GM21528 (cell line): ENCODE data around the gene EVC2.
"Not testable (repeated sequence)": the region's sequence is repeated elsewhere in the genome, so short reads cannot be mapped to it uniquely, and the experiment has no call there.

Source experiments
- ATAC-seq: cut with Tn5 transposase; IDR thresholded peaks from one replicate; pipeline ENCODE4 v1.9.1; 2021; ENCODE audit warnings: mild to moderate bottlenecking, moderate library complexity; ENCODE audit not compliant: unreplicated experiment, low FRiP score

EVC2 gene

DNA sequence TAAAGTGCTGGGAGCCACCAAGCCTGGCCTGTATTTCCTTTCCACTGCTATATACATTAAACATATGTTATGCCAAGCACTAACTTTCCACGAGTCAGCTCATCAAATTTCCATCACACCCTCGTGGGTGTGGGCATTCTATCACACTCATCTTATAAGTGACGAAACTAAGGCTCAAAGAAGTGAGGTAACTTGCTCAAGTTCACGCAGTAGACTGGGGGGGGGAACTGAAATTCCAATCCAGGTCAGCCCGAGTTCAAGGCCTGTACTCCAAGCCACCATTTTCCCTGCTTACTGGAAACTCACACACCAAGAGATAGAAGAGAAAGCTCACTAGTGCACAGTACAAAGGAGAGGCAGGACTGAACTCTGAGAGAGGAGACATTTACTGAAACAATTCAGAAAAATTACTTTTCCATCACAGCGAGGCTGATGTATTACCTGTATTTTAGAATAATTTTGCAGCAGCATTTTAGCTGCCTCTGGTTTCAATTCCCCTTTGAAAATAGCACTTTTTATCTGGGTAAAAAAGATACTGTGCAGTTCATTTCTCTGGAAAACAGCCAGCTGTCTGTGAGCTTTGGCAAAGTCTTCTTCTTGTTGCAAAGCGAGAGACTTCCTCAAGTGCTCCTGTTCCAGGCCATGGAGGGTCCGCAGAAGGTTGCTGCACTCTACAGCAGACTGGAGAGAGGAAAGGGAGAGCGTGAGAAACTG lies 76.8 kb downstream of the EVC2 start:
- ATAC-seq, result no peak

GRCh38 chr4:5630762-5631161 lies 77.6 kb downstream of the EVC2 start:
- ATAC-seq, result no peak

DNA sequence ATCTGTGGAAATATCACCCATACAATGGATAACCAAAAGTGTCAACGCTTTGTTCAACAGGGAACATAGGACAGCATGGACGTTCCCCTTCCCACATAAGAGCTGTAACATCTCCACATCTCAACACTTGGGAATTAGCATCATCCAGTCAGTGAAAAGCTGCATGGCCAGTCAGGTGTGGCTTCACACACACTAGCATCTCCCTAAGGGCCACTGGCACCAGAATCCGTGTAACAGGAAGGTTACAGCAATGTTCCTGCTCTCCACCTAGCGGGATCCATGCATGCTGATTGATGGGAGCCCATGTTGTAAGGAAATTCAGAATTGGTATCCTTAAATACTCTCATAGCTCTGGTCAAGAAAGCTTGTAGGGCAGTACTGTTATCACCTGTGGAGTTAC lies 78.8 kb downstream of the EVC2 start:
- ATAC-seq, result no peak

DNA sequence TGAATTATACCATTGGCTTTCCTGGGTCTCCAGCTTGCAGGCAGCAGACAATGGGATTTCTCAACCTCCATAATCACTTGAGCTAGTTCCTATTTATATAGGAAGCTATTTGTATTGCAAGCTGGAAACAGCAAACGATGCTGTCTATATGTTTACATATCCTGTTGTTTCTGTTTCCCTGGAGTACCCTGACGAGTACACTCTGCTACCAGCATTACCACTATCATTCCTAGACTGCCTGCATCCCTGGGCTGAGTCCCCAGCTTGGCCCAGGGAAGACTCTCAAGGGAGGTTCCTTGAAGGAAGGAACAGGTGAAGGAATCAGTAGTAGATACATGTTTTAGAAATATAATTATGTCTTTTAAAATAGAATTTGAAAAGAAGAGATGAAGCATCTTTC lies 81.4 kb downstream of the EVC2 start:
- no peak for ATAC-seq

DNA sequence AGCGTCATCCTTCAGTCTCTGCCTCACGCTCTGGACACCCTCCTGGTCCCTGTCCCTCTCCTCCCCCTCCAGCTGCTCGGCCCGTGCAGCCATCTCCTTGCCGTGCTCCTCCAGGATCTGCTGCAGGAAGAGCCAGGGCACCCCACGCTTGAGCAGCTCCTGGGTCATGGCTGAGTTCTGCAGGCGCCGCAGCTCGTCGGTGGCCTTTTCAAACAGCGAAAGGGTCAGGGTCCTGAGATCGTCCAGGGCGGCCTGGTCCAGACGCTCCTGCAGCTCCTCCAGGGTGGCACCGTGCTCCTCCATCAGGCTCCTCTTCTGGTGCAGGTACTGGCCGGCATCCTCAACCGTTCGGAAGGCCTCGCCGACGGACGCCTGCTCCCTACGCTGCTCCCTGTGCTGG lies 85.8 kb downstream of the EVC2 start:
- no peak for ATAC-seq

DNA sequence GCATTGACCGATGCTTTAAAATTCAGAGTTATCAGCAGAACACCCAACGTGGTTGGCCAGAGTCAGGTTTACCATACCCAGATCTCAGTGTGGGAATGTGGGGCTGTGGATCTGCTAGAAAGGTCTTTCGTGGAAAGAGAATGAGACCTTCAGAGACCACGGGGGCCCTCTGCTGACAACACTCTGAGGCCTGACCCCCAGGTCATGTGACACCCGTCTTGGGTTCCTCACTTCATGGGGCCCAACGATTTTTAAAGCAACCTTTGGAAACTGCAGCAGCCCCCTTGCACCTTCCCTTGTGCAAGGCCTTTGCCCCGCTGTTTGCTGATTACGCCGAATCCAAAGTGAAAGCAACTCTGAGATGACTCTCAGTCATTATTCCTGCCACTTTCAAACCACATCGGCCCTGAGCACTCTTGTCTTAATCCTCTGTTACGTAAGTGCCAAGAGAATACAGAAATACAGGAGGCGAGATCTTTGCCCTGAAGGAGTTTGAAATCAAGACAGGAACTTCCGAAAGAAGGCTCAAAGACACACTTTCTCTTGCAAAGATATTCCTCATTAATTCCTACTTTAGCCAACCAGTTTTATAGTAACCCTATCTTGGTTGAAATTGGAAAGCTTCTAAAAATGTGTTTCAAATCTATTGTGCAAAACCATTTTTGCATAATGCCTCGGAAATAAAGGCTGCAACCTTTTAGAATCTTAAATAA lies 88.3 kb downstream of the EVC2 start:
- no peak for ATAC-seq

DNA sequence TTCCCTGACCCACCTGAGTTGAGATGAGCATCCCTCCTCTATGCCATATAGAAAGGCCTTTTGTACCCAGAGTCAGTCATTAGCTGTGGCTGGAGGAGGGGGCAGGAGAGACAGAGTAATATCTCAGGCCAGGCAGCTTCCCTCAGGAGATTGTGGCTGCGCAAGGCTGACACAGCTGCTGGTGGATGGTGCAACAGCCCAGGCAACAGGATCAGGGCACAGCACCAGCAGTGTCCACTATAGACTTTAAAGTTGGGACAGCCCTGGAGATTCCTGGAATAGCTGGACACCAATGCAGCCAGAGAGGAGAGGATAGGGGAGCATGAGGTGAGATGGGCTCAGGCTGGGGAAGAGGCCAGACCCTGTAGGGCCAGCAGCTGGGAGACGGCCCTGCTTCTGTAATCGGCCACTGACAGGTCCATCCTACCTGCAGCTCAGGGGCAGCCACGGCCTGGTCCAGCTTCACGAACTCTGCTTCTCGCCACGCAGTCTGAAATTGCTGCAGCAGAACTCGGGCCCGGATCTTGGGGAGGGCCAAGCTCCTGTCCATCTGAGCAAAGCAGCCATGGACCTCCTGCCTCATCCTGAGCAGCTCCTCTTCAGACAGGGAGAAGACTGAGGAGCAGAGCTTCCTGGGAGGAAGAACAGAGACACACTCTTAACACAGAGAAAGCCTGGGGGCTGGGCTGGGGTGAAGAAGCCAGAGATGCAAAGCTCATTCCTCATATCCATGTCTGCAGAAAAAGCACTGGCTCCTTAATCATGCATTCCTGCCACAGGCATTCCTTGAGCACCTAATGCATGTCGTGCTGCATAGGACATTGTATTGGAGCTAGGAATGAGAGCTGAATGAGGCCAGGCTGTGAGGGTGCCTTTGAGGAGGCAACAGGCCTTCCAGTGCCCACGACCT lies 90.1 kb downstream of the EVC2 start:
- ATAC-seq, result no peak

- ATAC-seq, result no peak
Observed at GRCh38 chr4:5616331-5616950, 91.9 kb downstream of the EVC2 start.

GRCh38 chr4:5615496-5616075 lies 92.8 kb downstream of the EVC2 start:
- no peak for ATAC-seq

DNA sequence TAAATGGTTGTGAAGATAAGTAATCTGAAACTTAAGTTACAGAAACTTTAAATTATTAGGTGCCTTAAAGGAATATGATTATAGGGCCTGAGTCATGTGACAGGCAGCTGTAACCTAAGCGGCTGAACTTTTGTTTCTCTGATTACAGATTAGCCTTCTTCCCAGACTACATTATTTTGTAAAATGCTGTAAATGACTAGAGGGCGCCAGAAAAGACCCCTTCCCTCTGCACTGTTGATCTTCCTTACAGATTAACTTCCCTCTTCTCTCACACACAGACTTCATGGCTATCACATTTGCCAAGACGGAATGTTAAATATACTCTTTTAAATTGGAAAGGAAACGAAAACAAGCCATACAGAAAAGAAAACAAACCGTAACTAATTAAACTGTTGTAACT lies 96.6 kb downstream of the EVC2 start:
- ATAC-seq, result no peak

DNA sequence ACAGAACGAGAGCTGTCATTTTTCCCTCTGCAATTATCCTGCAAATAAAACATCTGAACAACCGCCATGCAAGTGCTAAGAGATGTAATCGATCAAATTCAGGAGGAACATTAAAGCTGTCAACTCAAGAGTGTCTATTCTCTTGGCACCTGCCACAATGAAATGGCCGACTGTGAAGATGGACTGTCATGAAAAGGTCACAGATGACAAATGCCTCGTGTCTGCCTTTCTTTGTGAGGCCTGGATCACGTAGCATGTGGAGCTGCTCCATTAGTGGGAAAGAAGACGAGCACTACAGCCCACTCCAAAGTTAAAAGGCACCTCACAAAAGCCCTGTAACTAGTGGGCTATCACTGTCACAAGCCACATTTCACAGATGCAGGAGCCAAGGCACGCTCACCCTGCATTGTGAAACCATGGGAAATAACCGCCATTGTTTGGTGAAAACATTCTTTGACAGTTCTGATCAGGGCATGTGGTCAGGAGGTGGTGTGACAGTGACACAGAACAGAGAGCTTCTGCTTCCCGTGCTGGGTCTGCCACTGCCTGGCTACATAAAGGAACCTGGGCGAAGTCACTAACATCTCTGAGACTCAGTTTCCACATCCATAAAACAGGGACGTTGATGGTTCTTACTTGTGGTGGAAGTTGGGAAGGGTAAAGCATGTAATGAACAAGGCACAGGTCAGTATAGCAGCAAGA lies 98.9 kb downstream of the EVC2 start:
- ATAC-seq, result no peak

DNA sequence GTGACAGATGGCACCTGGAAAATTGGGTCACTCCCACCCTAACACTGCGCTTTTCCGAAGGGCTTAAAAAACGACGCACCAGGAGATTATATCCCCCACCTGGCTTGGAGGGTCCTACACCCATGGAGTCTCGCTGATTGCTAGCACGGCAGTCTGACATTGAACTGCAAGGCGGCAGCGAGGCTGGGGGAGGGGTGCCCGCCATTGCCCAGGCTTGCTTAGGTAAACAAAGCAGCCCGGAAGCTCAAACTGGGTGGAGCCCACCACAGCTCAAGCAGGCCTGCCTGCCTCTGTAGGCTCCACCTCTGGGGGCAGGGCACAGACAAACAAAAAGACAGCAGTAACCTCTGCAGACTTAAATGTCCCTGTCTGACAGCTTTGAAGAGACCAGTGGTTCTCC lies 114.5 kb downstream of the EVC2 start:
- ATAC-seq, result not testable (repeated sequence)

DNA sequence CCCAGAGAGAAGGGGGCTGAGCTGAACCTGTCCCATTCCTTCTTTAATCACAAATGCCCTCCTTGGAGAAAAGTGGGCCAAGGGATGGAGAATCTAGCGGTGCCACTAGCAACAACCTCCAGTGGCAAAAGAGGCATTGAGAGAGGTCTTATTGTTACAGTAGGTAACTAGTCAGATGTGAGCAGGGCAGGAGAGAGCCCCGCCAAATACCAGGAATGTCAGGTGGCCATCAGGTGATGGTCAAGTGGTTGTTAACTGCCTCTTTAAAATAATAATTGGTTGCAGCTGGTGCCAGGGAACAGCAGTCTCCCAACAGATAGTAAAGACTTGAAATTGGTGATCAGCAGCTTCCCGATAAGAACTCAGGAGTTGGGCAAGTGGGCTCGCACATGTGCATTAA lies 116.1 kb downstream of the EVC2 start:
- no peak for ATAC-seq

- no peak for ATAC-seq
Observed at GRCh38 chr4:5589495-5589894, 118.9 kb downstream of the EVC2 start.

GRCh38 chr4:5588046-5588445 lies 120.3 kb downstream of the EVC2 start:
- no peak for ATAC-seq

GRCh38 chr4:5575941-5576340 lies 132.4 kb downstream of the EVC2 start:
- no peak for ATAC-seq

DNA sequence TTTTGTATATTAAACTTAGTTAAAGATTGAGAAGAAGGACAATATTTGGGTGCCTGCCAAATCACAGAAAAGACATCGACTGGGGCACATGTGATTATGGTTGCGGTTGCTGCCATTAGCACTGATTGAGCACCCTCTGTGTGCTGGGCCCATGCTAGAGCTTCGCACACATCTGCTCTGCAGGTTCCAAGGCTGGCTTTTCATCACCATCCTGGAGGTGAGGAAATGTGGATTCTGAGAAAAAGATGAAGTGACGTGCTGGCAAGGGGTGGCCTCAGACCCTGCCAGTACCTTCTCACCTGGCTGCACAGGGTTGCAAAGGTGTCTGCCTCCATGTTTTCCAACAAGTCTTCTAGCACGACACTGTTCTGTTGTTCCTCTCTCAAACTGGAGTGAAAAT lies 134.0 kb downstream of the EVC2 start:
- no peak for ATAC-seq

DNA sequence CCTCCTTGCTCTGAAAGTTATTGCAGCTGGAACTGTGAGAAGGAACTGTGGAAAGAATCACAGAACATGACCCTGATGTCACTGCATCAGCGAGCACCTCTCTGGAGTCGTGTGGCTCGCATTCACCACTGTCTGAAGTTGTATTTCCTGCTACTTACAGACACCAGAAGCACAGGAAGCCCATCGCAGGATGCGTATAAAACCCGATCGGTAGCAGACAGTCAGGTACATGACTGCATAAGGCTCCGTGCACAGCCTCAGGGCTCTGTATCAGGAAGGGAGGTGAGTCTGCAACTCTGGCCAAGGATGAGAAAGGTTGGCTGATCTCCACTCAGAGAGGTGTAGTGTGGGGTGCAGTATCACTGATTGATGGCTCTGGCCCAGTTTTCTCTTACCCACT lies 134.4 kb downstream of the EVC2 start:
- no peak for ATAC-seq

DNA sequence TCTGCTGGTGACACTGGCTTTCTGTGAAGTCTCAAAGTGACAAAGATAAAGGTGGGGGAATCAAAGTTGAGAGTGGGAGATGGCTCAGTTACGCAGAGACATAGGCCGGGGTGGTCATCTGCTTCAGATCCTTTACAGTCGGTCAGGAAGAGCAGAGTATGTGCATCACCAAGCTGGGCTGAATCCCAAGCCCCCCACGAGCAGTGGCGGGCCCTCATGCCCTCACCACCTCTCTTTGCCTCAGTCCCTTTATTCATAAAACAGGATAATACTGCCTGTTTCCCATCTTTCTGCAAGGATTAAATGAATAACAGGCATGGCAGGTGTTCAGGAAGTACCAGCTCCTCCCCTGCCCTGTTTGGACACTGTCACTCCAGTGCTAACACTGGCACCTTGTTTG lies 135.6 kb downstream of the EVC2 start:
- no peak for ATAC-seq

- no peak for ATAC-seq
Observed at GRCh38 chr4:5572114-5572513, 136.2 kb downstream of the EVC2 start.
